ENCODE data around the gene IRGQ.
A peak's percentile ranks its signal among the peaks of the same experiment; 100 is the strongest.
"Not testable (repeated sequence)": the region's sequence is repeated elsewhere in the genome, so short reads cannot be mapped to it uniquely, and the experiment has no call there.

The IRGQ gene

GRCh38 chr19:43595999-43596841, at the start of gene IRGQ, which contains the start of gene ZNF576:
TSS of gene IRGQ (minus strand) at chr19:43596134. CDS start at chr19:43595338, 796 bp downstream.
TSS of gene ZNF576 (plus strand) at chr19:43596595. CDS start at chr19:43597109, 514 bp downstream.
- peak; percentile 100 for DNase-seq (ENCODE audit: low read depth)

- DNase-seq (ENCODE audit: low read depth) = no peak
These were observed 48.2 kb upstream of the IRGQ start for GRCh38 chr19:43644181-43644580.

DNA sequence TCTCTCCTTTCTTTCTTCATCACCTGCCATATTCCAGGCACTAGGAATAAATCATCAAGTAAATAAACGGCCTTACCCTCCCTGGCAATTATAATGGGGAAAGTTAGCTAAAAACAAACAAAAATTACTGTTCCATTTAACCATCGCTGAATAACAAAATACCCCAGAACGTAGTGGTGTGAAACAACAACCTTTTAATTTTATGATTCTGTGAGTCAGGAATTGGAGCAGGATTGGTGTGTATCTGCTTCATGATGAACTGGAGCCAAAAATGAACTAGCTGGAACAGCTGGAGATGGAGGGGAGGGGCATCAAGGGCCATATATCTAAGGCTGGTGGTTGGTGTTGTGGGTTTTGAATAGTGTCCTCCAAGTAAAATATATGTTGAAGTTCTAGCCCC, 47.4 kb upstream of the IRGQ start:
- no peak for DNase-seq (ENCODE audit: low read depth)

GRCh38 chr19:43642531-43642930, 46.6 kb upstream of the IRGQ start:
- no peak for DNase-seq (ENCODE audit: low read depth)

GRCh38 chr19:43641333-43641732, 45.4 kb upstream of the IRGQ start:
- no peak for DNase-seq (ENCODE audit: low read depth)

DNA sequence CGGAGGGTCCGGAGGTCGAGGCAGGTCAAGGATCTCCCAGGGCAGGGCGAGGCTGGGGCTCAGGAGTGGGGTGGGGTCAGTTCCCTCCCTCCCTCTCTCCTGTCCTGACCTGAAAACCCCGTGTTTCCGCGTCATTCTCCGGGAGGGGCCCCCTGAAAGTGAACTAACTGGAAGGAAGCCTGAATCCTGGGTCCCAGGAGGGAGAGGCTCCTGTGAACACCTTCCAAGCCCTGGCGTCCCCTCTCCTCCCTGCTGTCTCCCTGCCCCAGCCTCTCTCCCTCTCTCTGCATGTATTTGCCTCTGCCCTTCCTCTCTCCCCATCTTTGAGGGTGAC, 44.5 kb upstream of the IRGQ start:
- DNase-seq (ENCODE audit: low read depth) = no peak

- peak; percentile 47 for DNase-seq (ENCODE audit: low read depth)
These were observed 43.8 kb upstream of the IRGQ start, which contains the start of gene CADM4 for GRCh38 chr19:43639519-43640423. TSS of gene CADM4 (minus strand) at chr19:43639850. CDS start at chr19:43639790, 60 bp downstream.

DNA sequence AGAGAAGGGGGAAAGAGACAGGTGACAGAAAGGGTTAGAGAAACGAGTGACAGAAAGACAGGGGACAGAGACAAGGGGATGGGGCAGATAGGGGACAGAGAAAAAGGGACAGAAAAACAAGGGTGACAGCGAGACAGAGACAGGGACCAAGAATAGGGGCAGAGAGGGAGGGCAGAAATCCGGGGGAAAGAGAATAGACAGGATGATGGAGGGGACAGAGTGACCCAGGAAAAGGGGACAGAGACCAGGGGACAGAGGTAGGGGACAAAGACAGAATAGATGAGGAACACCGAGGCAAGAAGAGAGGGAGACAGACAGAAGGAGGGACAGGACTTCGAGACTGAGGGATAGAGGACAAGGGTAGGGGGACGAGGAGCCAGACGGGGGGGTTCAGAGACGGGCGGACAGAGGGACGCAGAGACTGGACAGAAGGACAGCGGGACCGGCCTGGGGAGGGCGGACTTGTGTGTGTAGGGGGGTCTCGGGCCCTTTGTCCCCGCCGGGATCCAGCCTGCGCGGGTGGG, 43.1 kb upstream of the IRGQ start:
- no peak for DNase-seq (ENCODE audit: low read depth)

DNA sequence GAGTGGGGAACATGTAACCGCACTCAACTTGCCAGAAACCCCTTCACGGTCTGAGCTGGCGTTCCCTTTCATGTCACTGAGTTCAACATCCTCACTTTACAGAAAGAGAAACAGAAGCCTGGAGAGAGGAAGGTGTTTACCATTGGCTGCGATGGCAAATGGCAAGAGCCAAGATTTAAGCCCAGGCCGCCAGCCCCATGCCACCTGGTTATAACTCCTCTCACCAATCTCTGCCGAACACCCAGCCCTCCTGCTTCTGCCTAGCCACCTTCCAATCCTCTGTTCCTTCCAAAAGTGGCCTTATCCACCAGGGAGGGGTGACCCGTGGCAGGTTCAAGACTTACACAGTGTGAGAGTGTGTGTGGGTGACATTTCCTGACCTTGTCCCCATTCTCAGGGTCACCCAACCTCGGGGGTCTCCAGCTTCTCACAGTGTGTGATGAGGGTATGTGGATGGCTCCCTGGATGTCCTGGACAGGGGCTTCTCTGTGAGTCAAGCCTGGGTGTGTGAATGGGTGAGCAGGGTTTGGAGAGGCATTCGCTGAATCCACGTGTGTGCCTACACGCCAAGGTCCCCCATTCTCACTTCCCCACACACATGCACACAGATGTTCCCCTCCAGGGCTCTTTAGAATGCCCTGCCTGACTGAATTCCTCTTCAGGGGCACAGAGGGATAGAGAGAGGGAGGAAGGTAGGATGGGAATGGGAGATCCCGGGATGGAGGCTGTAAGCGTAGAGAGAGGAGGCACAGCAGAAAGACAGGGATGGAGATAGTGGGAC, 42.5 kb upstream of the IRGQ start:
- no peak for DNase-seq (ENCODE audit: low read depth)

DNA sequence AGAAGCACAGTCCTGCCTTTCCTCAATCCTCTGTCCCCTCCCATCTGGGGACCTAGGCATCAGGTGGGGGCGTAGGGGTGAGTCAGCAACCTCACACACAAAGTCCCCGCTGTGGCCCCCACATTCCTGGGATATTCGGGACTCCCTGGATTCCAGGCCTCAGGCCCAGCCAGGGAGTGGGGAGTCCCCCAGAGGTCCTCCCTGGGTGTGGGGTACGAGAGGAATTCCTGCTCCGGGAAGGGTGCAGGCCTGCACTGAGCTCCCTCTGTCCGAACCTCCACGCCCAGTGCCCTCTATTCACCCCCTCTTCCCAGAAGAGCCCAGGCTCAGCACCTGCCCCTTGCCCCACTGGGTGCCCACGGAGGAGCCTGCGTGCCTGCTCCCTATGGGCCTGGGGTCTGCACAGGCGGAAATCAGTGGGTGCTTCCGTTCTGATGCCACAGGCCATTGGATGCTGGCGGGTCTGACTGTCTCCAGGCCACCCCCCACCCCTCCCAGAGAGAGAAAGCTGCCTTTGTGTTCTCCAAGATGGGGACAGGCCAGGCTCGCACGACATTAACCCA, 40.3 kb upstream of the IRGQ start:
- no peak for DNase-seq (ENCODE audit: low read depth)

DNA sequence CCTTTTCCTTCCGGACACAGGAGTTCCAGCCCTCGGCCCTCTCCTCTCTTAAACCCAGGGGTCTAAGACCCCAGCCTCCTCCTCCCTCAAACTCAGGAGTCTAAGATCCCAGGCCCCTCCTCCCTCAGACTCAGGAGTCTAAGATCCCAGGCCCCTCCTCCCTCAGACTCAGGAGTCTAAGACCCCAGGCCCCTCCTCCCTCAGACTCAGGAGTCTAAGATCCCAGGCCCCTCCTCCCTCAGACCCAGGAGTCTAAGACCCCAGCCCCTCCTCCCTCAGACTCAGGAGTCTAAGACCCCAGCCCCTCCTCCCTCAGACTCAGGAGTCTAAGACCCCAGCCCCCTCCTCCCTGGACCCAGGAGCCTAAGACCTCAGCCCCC, 39.6 kb upstream of the IRGQ start:
- not testable (repeated sequence) for DNase-seq (ENCODE audit: low read depth)

DNA sequence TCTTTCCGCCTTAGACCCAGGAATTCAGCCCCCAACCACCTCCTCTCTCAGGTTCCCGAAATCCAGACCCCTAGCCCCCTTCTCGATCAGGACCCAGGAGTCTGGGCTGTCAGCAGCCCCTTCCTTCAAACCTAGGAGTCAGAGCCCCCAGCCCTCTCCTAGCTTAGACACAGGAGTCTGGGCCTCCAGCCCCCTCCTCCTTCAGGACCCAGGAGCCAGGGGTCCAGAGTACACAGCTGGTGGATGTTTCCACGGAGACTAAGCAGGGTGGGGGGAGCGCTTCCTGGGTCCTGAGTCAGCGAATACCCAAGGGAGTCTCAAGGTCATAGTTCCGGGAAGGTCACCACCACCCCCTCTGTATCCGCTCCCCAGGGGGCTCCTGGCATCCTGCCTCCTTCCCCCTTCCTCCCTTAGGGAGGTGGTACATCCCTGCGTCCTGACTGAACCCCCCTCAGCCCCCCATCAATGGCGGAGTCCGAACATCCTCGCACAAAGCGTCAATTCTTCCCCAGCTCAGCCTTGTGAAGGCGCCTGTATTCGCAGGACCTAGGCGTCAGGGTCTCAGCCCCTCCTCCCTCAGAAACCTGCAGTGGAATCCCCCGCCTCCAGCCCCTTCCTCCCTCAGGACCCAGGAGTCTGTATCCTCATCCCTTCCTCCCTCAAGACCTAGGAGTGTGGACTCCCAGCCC, 39.1 kb upstream of the IRGQ start:
- DNase-seq (ENCODE audit: low read depth) = no peak

DNA sequence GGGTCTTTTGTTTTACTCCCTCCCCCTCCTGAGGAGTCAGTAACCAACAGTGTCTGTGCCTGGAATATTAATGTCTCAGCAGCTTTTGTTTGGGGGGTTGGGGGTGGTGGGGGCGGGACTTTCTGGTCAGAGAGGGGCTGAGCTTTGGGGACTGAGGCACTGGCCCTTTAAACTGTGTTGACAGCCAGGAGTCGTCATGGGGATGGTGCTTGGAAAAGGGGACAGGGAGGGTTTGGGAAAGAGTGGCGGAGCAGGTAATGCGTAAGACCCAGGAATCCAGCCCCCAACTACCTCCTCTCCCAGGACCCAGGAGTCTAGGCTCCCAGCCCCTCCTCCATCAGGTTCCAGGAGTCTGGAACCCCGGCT, 38.6 kb upstream of the IRGQ start:
- DNase-seq (ENCODE audit: low read depth) = no peak

DNA sequence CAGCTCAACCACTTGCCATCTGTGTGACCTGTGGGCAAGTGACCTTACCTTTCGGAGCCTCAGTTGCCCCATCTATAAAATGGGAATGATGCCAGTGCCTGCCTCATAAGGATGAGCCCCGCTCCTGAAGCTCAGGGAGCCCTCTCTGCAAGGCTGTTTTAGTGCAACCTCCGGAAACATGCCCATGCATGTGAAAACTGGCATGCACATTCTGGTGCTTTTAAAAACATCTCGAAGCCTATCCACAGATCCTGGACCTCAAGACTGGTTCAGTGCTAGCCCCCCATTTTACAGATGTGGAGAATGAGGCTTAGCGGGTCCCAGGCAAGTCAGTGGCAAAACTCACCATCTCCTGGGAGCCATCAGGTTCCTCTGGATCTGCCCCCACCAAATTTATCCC, 38.1 kb upstream of the IRGQ start:
- DNase-seq (ENCODE audit: low read depth) = no peak

- no peak for DNase-seq (ENCODE audit: low read depth)
These were observed 37.6 kb upstream of the IRGQ start for GRCh38 chr19:43633520-43633919.

DNA sequence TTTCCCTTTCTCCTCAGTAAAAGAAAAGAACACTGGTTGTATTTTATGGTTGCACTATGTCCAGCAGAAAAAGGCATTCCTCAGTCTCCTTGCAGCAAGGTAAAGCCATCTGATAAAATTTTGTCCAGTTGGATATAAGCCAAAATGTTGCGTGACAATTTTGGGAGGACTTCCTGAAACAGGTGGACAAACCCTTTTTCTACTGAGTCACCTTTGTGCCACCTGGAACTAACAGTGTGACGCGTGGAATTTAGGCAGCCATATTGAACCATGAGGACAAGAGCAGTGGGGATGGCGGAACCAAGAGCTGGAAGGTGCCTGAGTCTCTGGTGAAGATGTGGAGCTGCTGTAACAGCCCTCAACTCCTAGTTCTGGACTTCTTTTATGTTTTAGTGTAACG, 35.6 kb upstream of the IRGQ start:
- DNase-seq (ENCODE audit: low read depth) = no peak

GRCh38 chr19:43628646-43629326, 32.9 kb upstream of the IRGQ start:
- no peak for DNase-seq (ENCODE audit: low read depth)

GRCh38 chr19:43626838-43627237, 30.9 kb upstream of the IRGQ start:
- no peak for DNase-seq (ENCODE audit: low read depth)

- DNase-seq (ENCODE audit: low read depth) = no peak
These were observed 30.1 kb upstream of the IRGQ start for GRCh38 chr19:43625918-43626579.

GRCh38 chr19:43624933-43625332, 29.0 kb upstream of the IRGQ start:
- DNase-seq (ENCODE audit: low read depth) = peak; percentile 74

All from T-helper 22 cell (primary cell).